Activated T-cell treated with anti-CD3 and anti-CD28 coated beads, Interleukin-2, amount 50 U/mL, for 72 hours (primary cell): ENCODE data around the gene SOAT1. TPM values are rescaled to one million over a fixed set of nuclear protein-coding genes. Genes with fewer than 3 reads are reported as not detected.
"Not testable (repeated sequence)": the region's sequence is repeated elsewhere in the genome, so short reads cannot be mapped to it uniquely, and the experiment has no call there.

Experiments used
- ATAC-seq, 2 donors: fragments of 150-1000 bp; cut with Tn5 transposase; replicated peaks in 1 of 2; 2 replicates each; pipeline ENCODE4 v1.10.0; 2021; ENCODE audit warnings: moderate library complexity in 2 of 2, mild to moderate bottlenecking in 1 of 2
- DNase-seq, 2 donors: peaks; one replicate each; pipeline ENCODE4 v3.0.0; 2021 to 2022; ENCODE audit warnings: mixed read lengths in 1 of 2
- H3K27ac Mint-ChIP-seq: one replicate; pipeline ENCODE4 v1.8.0; 2022; ENCODE audit warnings: mild to moderate bottlenecking, moderate library complexity, mixed read lengths
- H3K27me3 Mint-ChIP-seq: one replicate; pipeline ENCODE4 v1.8.0; 2022; ENCODE audit warnings: low read depth, mixed read lengths
- H3K36me3 Mint-ChIP-seq, 2 donors: one replicate each; pipeline ENCODE4 v1.8.0; 2022; ENCODE audit warnings: mixed read lengths in 2 of 2, mild to moderate bottlenecking in 1 of 2; ENCODE audit not compliant: insufficient read depth in 2 of 2
- H3K4me1 Mint-ChIP-seq: one replicate; pipeline ENCODE4 v1.8.0; 2022; ENCODE audit warnings: low read depth, mixed read lengths
- H3K4me3 Mint-ChIP-seq, 2 donors: one replicate each; pipeline ENCODE4 v1.8.0; 2022; ENCODE audit warnings: mild to moderate bottlenecking in 2 of 2, mixed read lengths in 2 of 2, moderate library complexity in 2 of 2
- H3K9me3 Mint-ChIP-seq, 2 donors: one replicate each; pipeline ENCODE4 v1.8.0; 2022; ENCODE audit warnings: mixed read lengths in 2 of 2
- total RNA-seq, 2 donors: library from RNA; stranded (reverse); gene quantifications; one replicate each; pipeline ENCODE4 v1.2.3, GENCODE V29; 2022

SOAT1 gene
- total RNA-seq: 10 to 100 TPM; 34.8 to 36.1 TPM

- H3K9me3 Mint-ChIP-seq: no peaks in the 10 kb centered on the region
- ATAC-seq: peak; percentile 97 to 98
- H3K27me3 Mint-ChIP-seq: no peaks in the 10 kb centered on the region
These were observed at the start of gene SOAT1 for GRCh38 chr1:179293340-179294327. Gene SOAT1 (plus strand): TSS chr1:179293797. CDS start chr1:179302685, 8,888 bp downstream.

GRCh38 chr1:179245426-179245825, 48.2 kb upstream of the SOAT1 start:
- not testable (repeated sequence) for H3K27ac Mint-ChIP-seq, H3K9me3 Mint-ChIP-seq, H3K27me3 Mint-ChIP-seq, DNase-seq, H3K4me3 Mint-ChIP-seq, H3K36me3 Mint-ChIP-seq, H3K4me1 Mint-ChIP-seq, ATAC-seq

More at GRCh38 chr1:179293340-179294327, at the start of gene SOAT1:
- Mint-ChIP-seq H3K27ac (peak within 1 kb of the TSS; percentile 99), H3K4me1 (peaks cover 49% of the 10 kb centered on the region), H3K4me3 (peak within 1 kb of the TSS; percentile 91 to 99), H3K36me3 (peaks cover 0 to 2% of the 10 kb centered on the region in 2 donors)
- DNase-seq: peak; percentile 94 to 95

- ATAC-seq (no peak), DNase-seq (no peak)
- H3K27ac Mint-ChIP-seq: no peak overlapping the region
- no peak overlapping the region for H3K4me3 Mint-ChIP-seq
- H3K4me1 Mint-ChIP-seq: no peaks in the 10 kb centered on the region
- H3K36me3 Mint-ChIP-seq: no peaks in the 10 kb centered on the region
- H3K9me3 Mint-ChIP-seq: no peaks in the 10 kb centered on the region
- no peaks in the 10 kb centered on the region for H3K27me3 Mint-ChIP-seq
These were observed 45.7 kb upstream of the SOAT1 start for GRCh38 chr1:179247923-179248322.

GRCh38 chr1:179251675-179252074, 41.9 kb upstream of the SOAT1 start:
- Mint-ChIP-seq H3K9me3 (no peaks in the 10 kb centered on the region), H3K4me1 (no peaks in the 10 kb centered on the region), H3K27me3 (no peaks in the 10 kb centered on the region), H3K27ac (no peak overlapping the region), H3K36me3 (no peaks in the 10 kb centered on the region), H3K4me3 (no peak overlapping the region)
- ATAC-seq (no peak), DNase-seq (no peak)

GRCh38 chr1:179252606-179253005, 41.0 kb upstream of the SOAT1 start:
- H3K27me3 Mint-ChIP-seq: no peaks in the 10 kb centered on the region
- H3K36me3 Mint-ChIP-seq: no peaks in the 10 kb centered on the region
- no peak overlapping the region for H3K4me3 Mint-ChIP-seq
- DNase-seq (no peak), ATAC-seq (no peak)
- H3K27ac Mint-ChIP-seq: no peak overlapping the region
- no peaks in the 10 kb centered on the region for H3K4me1 Mint-ChIP-seq
- H3K9me3 Mint-ChIP-seq: no peaks in the 10 kb centered on the region

GRCh38 chr1:179253286-179253972, 40.2 kb upstream of the SOAT1 start:
- Mint-ChIP-seq H3K9me3 (no peaks in the 10 kb centered on the region), H3K27ac (no peak overlapping the region), H3K27me3 (no peaks in the 10 kb centered on the region), H3K4me3 (no peak overlapping the region), H3K36me3 (no peaks in the 10 kb centered on the region), H3K4me1 (no peaks in the 10 kb centered on the region)
- ATAC-seq: no peak
- DNase-seq: no peak

- Mint-ChIP-seq H3K4me1 (no peaks in the 10 kb centered on the region), H3K27me3 (no peaks in the 10 kb centered on the region), H3K4me3 (no peak overlapping the region), H3K27ac (no peak overlapping the region), H3K9me3 (no peaks in the 10 kb centered on the region), H3K36me3 (no peaks in the 10 kb centered on the region)
- no peak for DNase-seq
- ATAC-seq: no peak
These were observed 31.4 kb upstream of the SOAT1 start for GRCh38 chr1:179262183-179262582.

- DNase-seq: no peak
- H3K4me3 Mint-ChIP-seq: no peak overlapping the region
- H3K36me3 Mint-ChIP-seq: no peaks in the 10 kb centered on the region
- no peaks in the 10 kb centered on the region for H3K27me3 Mint-ChIP-seq
- no peaks in the 10 kb centered on the region for H3K4me1 Mint-ChIP-seq
- no peaks in the 10 kb centered on the region for H3K9me3 Mint-ChIP-seq
- no peak for ATAC-seq
- H3K27ac Mint-ChIP-seq: no peak overlapping the region
These were observed 30.5 kb upstream of the SOAT1 start for GRCh38 chr1:179263121-179263520.

GRCh38 chr1:179264507-179264906, 29.1 kb upstream of the SOAT1 start:
- no peak for DNase-seq
- no peaks in the 10 kb centered on the region for H3K36me3 Mint-ChIP-seq
- no peaks in the 10 kb centered on the region for H3K4me1 Mint-ChIP-seq
- no peaks in the 10 kb centered on the region for H3K27me3 Mint-ChIP-seq
- H3K4me3 Mint-ChIP-seq: no peak overlapping the region
- no peaks in the 10 kb centered on the region for H3K9me3 Mint-ChIP-seq
- H3K27ac Mint-ChIP-seq: no peak overlapping the region
- no peak for ATAC-seq

- no peaks in the 10 kb centered on the region for H3K36me3 Mint-ChIP-seq
- no peak overlapping the region for H3K4me3 Mint-ChIP-seq
- H3K9me3 Mint-ChIP-seq: no peaks in the 10 kb centered on the region
- no peaks in the 10 kb centered on the region for H3K27me3 Mint-ChIP-seq
- H3K27ac Mint-ChIP-seq: no peak overlapping the region
- no peak for ATAC-seq
- H3K4me1 Mint-ChIP-seq: no peaks in the 10 kb centered on the region
- DNase-seq: no peak
These were observed 24.5 kb upstream of the SOAT1 start for GRCh38 chr1:179269071-179269470.

- not testable (repeated sequence) for H3K27ac Mint-ChIP-seq, ATAC-seq, H3K9me3 Mint-ChIP-seq, H3K36me3 Mint-ChIP-seq, H3K4me1 Mint-ChIP-seq, H3K4me3 Mint-ChIP-seq, DNase-seq, H3K27me3 Mint-ChIP-seq
These were observed 19.2 kb upstream of the SOAT1 start for GRCh38 chr1:179274424-179274823.

GRCh38 chr1:179278920-179279319, 14.7 kb upstream of the SOAT1 start:
- no peak overlapping the region for H3K27ac Mint-ChIP-seq
- DNase-seq: no peak
- peaks cover 2 to 5% of the 10 kb centered on the region in 2 donors for H3K36me3 Mint-ChIP-seq
- no peak overlapping the region for H3K4me3 Mint-ChIP-seq
- H3K27me3 Mint-ChIP-seq: no peaks in the 10 kb centered on the region
- peaks cover 3 to 4% of the 10 kb centered on the region in 2 donors for H3K9me3 Mint-ChIP-seq
- H3K4me1 Mint-ChIP-seq: no peaks in the 10 kb centered on the region
- no peak for ATAC-seq

- Mint-ChIP-seq H3K27ac (no peak overlapping the region), H3K36me3 (peaks cover 2 to 5% of the 10 kb centered on the region in 2 donors), H3K9me3 (peaks cover 3 to 4% of the 10 kb centered on the region in 2 donors), H3K4me1 (no peaks in the 10 kb centered on the region), H3K27me3 (no peaks in the 10 kb centered on the region), H3K4me3 (no peak overlapping the region)
- DNase-seq (no peak), ATAC-seq (no peak)
These were observed 9.6 kb upstream of the SOAT1 start for GRCh38 chr1:179283992-179284391.
